Loucy (cell line): ENCODE measurements around the gene WNT3.

Experiments
- EZH2phosphoT487 ChIP-seq: fragments of 200-600 bp; IDR thresholded peaks from 2 replicates; pipeline ENCODE4 v1.6.1; 2018; ENCODE audit warnings: antibody characterized with exemption, mild to moderate bottlenecking, moderate library complexity, borderline replicate concordance
- TF ChIP-seq, protein P1 (sequence below): fragments of 200-600 bp; sonication (generic); conservative IDR thresholded peaks from 2 replicates; pipeline ENCODE4 v1.5.1; 2014; ENCODE audit warnings: mild to moderate bottlenecking, antibody characterized with exemption, low read length

GRCh38 chr17:46787478-46787877 lies 31.0 kb downstream of the WNT3 start:
- TF ChIP-seq, protein P1, sequence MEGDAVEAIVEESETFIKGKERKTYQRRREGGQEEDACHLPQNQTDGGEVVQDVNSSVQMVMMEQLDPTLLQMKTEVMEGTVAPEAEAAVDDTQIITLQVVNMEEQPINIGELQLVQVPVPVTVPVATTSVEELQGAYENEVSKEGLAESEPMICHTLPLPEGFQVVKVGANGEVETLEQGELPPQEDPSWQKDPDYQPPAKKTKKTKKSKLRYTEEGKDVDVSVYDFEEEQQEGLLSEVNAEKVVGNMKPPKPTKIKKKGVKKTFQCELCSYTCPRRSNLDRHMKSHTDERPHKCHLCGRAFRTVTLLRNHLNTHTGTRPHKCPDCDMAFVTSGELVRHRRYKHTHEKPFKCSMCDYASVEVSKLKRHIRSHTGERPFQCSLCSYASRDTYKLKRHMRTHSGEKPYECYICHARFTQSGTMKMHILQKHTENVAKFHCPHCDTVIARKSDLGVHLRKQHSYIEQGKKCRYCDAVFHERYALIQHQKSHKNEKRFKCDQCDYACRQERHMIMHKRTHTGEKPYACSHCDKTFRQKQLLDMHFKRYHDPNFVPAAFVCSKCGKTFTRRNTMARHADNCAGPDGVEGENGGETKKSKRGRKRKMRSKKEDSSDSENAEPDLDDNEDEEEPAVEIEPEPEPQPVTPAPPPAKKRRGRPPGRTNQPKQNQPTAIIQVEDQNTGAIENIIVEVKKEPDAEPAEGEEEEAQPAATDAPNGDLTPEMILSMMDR, result no peak
- no peak for TF ChIP-seq EZH2phosphoT487
